ENCODE results near the gene OGFOD2.
"Not testable (repeated sequence)": the region's sequence is repeated elsewhere in the genome, so short reads cannot be mapped to it uniquely, and the experiment has no call there.

Gene OGFOD2

GRCh38 chr12:122974892-122975789, at the start of gene OGFOD2:
Gene OGFOD2 (plus strand): TSS chr12:122975244. CDS start chr12:122975252, 8 bp downstream.
- FAIRE-seq = no peak

DNA sequence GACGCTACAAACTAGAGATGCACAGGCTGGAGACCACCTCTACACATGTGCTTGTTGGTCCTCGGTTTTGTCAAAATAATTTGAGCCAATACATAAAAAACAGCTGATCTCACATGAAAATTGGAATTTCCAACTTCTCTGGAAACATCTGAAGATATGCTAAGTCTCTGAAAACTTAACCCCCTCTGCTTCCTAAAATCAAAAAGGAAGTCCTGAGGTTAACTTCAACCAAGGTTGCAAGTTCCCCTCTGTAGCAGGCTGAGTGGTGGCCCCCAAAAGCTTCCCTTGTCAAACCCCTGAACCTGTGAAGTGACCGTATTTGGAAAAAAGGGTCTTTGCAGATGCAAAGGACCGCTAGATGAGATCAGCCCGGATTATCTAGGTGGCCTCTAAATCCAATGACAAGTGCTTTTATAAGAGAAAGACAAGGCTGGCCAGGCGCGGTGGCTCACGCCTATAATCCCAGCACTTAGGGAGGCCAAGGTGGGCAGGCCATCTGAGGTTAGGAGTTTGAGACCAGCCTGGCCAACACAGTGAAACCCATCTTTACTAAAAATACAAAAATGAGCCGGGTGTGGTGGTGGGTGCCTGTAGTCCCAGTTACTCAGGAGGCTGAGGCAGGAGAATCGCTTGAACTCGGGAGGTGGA, 47.2 kb upstream of the OGFOD2 start:
- no peak for FAIRE-seq

DNA sequence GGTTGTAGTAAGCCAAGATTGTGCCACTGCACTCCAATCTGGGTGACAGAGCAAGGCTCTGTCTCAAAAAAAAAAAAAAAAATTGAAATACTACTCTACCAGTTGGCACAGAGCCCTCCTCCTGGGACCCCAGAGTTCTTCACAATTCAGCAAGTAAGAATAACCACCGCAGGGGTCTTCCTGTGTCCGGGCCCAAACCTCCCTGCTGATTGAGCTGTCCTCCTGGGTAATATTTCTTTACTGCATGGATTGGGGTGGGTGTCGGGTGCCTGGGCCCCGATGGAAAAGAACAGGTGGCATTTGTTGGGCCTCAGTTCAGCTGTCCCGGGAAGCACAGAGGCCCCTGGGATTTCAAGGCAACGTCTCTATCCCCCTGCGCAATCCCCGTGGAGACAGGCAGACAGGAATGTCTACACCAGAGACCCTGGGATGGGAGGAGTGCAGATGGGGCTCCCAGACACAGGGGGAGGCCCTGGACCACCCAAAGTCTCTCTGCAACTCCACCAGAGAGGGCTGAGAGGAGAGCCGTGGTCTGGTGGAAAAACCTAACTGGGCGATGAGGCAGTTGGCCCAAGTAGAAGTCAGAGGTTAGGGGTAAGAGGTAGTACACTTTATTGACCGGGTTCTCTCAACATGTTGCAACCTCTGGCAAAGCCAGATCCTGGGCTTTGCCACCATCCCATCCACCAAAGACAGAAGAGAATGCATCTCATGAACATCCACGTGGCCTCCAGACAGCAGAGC, 46.5 kb upstream of the OGFOD2 start:
- no peak for FAIRE-seq

DNA sequence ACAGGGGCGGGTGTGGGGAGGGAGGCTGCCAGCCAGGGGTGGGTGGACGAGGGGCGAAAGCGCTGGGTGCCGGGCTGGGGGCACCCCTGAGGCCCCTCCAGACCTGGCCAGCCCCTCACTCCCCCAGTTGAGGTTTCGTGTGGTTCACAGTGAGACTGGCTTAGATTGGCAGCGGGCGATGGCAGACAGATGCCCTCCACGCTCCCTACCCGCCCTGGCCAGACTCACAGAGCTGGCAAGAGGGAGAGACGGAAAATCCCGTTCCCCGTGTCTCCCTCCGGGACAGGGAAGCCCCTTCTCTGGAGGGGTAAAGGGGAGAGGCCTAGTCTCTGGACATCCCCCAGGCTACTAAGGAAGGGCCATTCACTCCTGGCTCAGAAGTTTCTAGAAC, 45.9 kb upstream of the OGFOD2 start:
- FAIRE-seq = no peak

- no peak for FAIRE-seq
Measured at GRCh38 chr12:122929812-122930211, 45.2 kb upstream of the OGFOD2 start.

- FAIRE-seq = no peak
Measured at GRCh38 chr12:122932207-122932606, 42.8 kb upstream of the OGFOD2 start.

DNA sequence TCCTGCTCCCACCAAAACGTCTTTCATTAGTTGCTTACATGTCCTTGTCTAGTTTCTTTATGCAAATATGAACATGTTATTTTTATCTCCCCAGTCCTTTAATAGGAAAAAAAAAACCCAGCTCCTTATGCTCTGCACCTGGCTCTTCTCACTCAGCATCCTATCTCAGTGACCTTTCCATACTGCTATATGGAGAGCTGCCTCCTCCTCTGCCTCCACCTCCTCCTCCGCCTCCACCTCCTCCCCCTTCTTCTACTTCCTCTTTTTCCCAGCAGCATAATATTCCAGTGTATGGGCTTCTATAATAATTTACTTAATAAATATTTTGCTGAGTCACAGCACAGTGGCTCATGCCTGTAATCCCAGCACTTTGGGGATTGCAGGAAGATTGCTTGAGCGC, 40.3 kb upstream of the OGFOD2 start:
- no peak for FAIRE-seq

DNA sequence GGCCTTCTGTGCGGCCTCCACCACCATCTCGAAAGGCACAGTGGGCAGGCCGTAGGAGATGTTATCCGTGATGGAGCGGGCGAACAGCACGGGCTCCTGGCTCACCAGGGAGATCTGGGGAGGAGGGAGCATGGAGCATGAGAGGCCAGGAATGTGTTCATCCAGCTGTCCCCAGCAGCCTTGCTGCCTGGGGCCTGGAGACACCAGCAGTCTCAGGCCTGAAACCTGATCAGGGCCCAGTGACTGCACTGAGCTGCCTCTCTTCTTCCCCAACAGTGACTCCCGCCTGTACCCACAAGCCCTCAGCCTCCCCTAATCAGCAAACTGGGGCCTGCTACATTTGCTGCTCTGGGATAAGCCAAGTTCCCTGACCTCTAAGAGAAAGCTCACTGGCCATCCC, 39.7 kb upstream of the OGFOD2 start:
- no peak for FAIRE-seq

DNA sequence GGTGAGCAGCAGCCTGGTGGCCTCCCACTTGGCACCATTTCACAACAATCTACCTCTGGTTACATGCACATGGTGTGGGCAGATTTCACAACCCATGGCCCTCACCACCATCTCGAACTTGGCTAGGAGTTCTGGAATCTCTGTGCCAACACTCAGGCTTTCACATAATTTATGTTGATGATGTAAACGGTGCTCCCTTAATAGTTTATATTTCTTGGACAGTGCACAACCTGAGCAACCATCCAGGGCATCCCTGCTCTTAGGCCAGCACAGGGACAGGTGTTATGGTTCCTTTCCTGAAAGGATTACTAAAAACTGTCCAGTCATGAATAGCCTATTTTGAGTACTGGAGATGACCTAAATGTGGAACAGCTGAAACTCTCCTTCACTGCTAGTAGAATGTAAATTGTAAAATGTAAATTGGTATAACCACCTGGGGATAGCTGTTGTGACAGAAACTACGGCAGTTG, 37.4 kb upstream of the OGFOD2 start:
- FAIRE-seq = no peak

- no peak for FAIRE-seq
Measured at GRCh38 chr12:122939125-122939524, 35.9 kb upstream of the OGFOD2 start.

DNA sequence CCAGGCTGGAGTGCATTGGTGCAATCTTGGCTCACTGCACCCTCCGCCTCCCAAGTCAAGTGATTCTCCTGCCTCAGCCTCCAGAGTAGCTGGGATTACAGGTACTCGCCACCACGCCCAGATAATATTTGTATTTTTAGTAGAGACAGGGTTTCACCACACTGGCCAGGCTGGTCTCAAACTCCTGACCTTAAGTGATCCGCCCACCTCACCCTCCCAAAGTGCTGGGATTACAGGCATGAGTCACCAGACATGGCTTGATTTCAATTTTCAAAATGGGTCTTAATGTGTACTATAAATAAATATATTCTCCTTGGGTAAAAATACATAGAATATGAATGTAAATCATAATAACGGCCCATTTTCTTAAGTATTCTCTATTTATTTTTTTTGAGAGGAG, 33.7 kb upstream of the OGFOD2 start:
- FAIRE-seq = not testable (repeated sequence)

- FAIRE-seq = no peak
Measured at GRCh38 chr12:122942637-122943036, 32.4 kb upstream of the OGFOD2 start.

- no peak for FAIRE-seq
Measured at GRCh38 chr12:122943196-122943595, 31.8 kb upstream of the OGFOD2 start.

DNA sequence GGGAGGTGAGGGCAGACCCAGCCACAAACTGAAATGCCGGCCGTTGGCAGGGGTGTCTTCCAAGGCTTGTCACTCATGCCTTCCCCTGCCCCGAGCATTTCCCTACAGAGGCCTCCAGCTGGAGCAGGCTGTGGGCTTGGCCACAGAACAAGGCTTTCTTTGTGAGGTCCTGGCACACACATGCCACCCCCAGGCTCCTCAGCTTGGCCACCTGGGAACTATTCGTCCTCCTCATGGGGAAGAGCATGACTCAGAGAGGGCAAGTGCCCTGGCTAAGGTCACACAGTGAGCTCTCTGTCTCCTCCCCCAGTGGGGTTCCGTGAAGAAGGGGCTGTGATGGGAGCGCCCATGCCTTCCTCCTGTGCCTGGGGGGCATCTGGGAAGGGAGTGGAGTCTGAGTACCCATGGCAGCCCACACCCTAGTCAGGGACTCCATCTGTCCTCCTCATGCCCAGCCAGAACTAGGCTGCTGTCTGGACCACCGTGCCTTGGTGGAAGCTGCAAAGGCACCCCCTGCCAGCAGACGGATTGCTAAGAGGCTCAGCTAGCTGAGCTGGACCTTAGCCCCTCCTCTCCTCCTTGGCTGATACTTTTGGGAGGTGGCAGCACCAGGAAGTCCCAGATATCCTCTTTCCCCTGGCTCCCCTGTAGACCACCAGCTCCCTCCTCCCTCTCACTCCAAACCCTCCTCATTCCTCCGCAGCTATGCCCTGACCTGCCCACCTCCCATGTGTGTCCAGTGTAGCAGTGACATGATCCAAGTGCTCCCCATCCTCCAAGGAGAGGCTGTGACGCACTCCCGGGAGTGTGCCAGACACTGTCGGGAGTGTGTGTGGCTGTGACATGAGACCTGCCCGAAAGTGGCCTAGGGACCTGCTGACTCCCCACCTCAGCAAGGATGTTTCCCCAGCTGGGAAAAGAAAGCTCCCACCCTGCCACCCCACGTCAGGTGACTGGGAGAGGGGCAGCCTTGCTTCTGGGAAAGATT, 30.1 kb upstream of the OGFOD2 start:
- FAIRE-seq = no peak

- FAIRE-seq = no peak
Measured at GRCh38 chr12:122946690-122947341, 28.2 kb upstream of the OGFOD2 start.

DNA sequence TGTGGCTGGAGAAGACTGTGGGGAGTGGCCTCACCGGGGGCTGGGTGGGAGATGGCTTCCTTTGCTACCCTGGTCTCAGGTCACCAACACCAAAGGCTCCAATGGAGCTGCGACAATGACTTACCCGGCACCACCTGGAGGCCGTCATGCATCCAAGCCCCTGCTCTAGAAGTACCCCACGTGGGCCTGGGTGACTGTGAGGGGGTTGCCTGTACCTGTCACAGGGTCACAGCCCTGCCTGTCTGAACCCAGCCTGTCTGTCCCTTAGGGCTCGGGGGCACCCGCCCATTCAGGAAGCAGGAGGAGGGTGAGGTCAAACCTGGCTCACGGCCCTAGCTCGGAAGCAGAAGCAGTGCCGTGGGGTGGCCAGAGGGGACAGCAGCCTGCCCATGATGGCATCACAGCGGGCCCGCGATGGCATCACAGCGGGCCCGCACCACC, 27.7 kb upstream of the OGFOD2 start:
- no peak for FAIRE-seq

DNA sequence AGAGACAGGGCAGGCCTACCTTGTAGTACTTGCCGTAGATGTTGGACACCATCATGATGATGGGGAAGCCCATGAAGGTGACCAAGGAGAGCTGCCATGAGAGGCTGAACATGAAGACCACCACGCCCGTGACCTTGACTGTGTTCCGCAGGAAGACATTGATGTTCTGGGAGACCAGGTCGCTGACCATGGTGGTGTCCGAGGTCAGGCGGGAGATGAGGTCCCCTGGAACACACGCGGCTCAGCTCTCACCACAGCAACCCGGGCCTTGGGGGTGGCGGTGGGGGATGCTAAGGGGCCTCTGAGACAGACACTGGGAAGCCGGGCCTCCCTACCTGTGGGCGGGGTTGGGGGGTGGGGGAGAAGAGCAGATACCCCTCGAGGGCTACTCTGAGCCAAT, 26.4 kb upstream of the OGFOD2 start:
- no peak for FAIRE-seq

DNA sequence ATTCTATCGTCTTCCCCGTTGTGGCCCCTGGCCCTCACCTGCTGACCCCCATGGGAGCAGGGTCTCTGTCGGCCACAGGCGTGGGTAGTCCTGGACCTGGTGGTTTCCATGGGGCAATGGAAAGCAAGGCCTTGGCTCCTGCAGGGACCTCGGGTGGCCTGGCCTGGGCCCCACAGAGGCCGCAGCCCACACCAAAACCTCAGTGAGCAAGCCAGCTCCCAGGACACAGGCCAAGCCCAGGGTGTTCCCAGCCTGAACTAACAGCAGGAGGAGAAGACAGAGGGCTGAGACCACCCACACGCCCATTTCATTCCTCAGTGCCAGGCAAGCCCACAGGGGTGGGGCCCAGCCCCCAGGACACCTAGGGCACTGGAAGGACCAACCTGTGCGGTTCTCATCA, 25.6 kb upstream of the OGFOD2 start:
- no peak for FAIRE-seq

- FAIRE-seq = no peak
Measured at GRCh38 chr12:122949816-122950675, 25.0 kb upstream of the OGFOD2 start.

DNA sequence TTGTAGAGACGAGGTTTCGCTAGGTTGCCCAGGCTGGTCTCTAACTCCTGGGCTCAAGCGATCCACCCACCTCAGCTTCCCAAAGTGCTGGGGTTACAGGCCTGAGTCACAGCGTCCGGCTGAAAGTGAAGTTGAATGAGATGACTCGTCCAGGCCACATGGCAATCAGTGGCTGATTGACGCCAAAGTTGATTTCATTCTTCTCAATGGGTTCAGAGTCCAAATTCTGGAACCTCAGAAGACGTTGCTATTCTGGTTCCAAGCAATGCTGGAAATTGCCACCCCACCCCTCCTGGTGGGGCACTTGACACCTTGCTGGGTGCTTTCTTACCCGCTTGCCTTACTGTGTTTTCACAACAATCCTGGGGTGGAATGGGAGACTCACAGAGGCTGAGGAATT, 23.6 kb upstream of the OGFOD2 start:
- FAIRE-seq = no peak

Data from colon (tissue), 2 donors.